ENCODE measurements around the gene CLIP4. TPM values are rescaled to one million over a fixed set of nuclear protein-coding genes. Genes with fewer than 3 reads are reported as not detected.

Gene CLIP4
- polyA plus RNA-seq, 1 of the 3 experiments (the other 2 are of a cell fraction): 12.7 TPM

DNA sequence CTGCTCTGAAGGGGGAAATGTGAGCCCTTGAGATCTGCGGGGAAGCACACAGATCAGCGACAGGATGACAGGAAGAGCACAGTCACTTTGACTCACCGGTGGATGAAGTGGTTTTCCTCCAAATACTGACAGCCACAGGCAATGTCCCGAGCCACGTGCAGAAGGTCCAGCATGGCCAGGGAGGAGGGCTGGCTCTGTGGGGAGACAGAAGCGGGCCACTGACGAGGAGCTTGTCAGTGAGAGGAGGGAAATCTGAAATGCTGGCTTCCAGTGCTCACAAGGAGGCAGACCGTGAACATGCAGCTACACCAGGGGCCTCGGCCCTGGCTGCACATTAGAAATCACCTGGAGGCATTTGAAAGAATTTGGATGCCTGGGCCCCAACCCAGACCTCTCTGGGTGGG, 98.7 kb downstream of the CLIP4 start:
- CTCF ChIA-PET: interaction anchor here (0.5 to 1.4 kb wide), 5 partner anchors 12 to 419 kb away, joined by 3 to 8 read pairs (median 3); no protein-coding TSS in a partner anchor
- POLR2A ChIA-PET: interaction anchor here (0.8 kb wide), 1 partner anchor 12 kb away, joined by 9 read pairs; no protein-coding TSS in a partner anchor

DNA sequence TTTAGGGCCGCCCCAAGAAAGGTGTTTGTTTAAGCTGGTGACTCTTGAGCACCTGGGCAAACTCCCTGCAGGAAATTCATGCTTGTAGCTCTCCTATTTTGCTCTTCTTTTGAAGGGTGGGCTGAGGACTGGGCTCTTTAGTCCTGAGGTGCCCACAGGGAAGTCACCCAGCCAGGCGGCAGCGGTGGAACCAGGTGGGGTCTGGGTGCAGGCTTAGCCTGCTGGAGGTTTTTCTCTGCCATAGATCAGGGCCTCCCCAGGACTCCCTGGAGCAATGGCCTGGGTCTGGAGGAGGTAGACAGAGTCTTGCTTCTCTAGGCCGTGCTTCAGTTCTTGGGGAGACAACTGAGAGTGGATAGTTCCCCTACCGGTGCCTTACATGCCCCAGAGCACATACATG, 99.9 kb downstream of the CLIP4 start:
- H3K4me1 ChIP-seq (ENCODE audit: control insufficient read depth in 1 of 2, insufficient read depth in 2 of 2, low read depth in 1 of 2, low read length in 1 of 2): peaks cover 0 to 9% of the 10 kb centered on the region in 2 experiments; a peak in 2 of 4 replicates
- no peak overlapping the region for H2AFZ ChIP-seq (ENCODE audit: low read depth)
- H3F3A ChIP-seq (replicated peaks; ENCODE audit: insufficient read depth): no peaks in the 10 kb centered on the region
- no peaks in the 10 kb centered on the region for H4K20me1 ChIP-seq (ENCODE audit: insufficient read depth)
- H3K9me2 ChIP-seq: no peaks in the 10 kb centered on the region
- H3K79me2 ChIP-seq (ENCODE audit: insufficient read depth): no peaks in the 10 kb centered on the region
- ChIA-PET CTCF (no interaction called here), POLR2A (no interaction called here)
- H3K27ac ChIP-seq (ENCODE audit: low read depth in 2 of 2, low read length in 1 of 2): no peak overlapping the region
- H3K4me3 ChIP-seq (ENCODE audit: low read depth in 2 of 2, low read length in 1 of 2): no peak overlapping the region
- H3K27me3 ChIP-seq (ENCODE audit: insufficient read depth): no peaks in the 10 kb centered on the region
- WGBS (ENCODE audit: low lambda C conversion rate): 83% methylated on average over 5 of the region's 5 CpGs
- no peak for TF ChIP-seq RCOR1 (IDR thresholded peaks at IDR 0.05; ENCODE audit: low read length)
- TF ChIP-seq, protein P1, sequence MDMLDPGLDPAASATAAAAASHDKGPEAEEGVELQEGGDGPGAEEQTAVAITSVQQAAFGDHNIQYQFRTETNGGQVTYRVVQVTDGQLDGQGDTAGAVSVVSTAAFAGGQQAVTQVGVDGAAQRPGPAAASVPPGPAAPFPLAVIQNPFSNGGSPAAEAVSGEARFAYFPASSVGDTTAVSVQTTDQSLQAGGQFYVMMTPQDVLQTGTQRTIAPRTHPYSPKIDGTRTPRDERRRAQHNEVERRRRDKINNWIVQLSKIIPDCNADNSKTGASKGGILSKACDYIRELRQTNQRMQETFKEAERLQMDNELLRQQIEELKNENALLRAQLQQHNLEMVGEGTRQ (IDR thresholded peaks at IDR 0.05; ENCODE audit: borderline replicate concordance, low read depth, low read length): no peak
- TF ChIP-seq, protein P2, sequence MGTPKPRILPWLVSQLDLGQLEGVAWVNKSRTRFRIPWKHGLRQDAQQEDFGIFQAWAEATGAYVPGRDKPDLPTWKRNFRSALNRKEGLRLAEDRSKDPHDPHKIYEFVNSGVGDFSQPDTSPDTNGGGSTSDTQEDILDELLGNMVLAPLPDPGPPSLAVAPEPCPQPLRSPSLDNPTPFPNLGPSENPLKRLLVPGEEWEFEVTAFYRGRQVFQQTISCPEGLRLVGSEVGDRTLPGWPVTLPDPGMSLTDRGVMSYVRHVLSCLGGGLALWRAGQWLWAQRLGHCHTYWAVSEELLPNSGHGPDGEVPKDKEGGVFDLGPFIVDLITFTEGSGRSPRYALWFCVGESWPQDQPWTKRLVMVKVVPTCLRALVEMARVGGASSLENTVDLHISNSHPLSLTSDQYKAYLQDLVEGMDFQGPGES (IDR thresholded peaks at IDR 0.05; ENCODE audit: low read depth, low read length): no peak
- no peak for TF ChIP-seq YY1 (IDR thresholded peaks at IDR 0.05; ENCODE audit: low read depth)
- H3K36me3 ChIP-seq (replicated peaks in 1 of 2; ENCODE audit: control insufficient read depth in 1 of 2, insufficient read depth in 2 of 2, low read length in 1 of 2): peaks cover 0 to 5% of the 10 kb centered on the region in 2 experiments
- no peak overlapping the region for H3K4me2 ChIP-seq
- no peaks in the 10 kb centered on the region for H3K9me3 ChIP-seq
- H3K9ac ChIP-seq: no peak overlapping the region
- peak; percentile 7 for DNase-seq

More for the DNA sequence above, 98.7 kb downstream of the CLIP4 start:
- no peaks in the 10 kb centered on the region for H3F3A ChIP-seq (replicated peaks; ENCODE audit: insufficient read depth)
- H3K9ac ChIP-seq: no peak overlapping the region
- no peaks in the 10 kb centered on the region for H3K27me3 ChIP-seq (ENCODE audit: insufficient read depth)
- H3K4me1 ChIP-seq (ENCODE audit: control insufficient read depth in 1 of 2, insufficient read depth in 2 of 2, low read depth in 1 of 2, low read length in 1 of 2): peaks cover 0 to 10% of the 10 kb centered on the region in 2 experiments; a peak in 2 of 4 replicates
- no peak for TF ChIP-seq GATA2 (CRISPR knock-in tag; IDR thresholded peaks at IDR 0.05)
- TF ChIP-seq FOSL2 (IDR thresholded peaks at IDR 0.05; ENCODE audit: borderline replicate concordance, low read depth): no peak
- TF ChIP-seq EZH2phosphoT487 (IDR thresholded peaks at IDR 0.05; ENCODE audit: borderline replicate concordance, low read depth): no peak
- TF ChIP-seq, protein P1 (IDR thresholded peaks at IDR 0.05; ENCODE audit: borderline replicate concordance, low read depth, low read length): no peak
- TF ChIP-seq, protein P2 (IDR thresholded peaks at IDR 0.05; ENCODE audit: low read depth, low read length): no peak
- TF ChIP-seq NFIC (IDR thresholded peaks at IDR 0.05; ENCODE audit: borderline replicate concordance): no peak
- TF ChIP-seq POLR2AphosphoS5 (IDR thresholded peaks at IDR 0.05; ENCODE audit: low read depth, low read length): no peak
- TF ChIP-seq FOXM1 (IDR thresholded peaks at IDR 0.05; ENCODE audit: low read depth): no peak
- TF ChIP-seq, protein P3, sequence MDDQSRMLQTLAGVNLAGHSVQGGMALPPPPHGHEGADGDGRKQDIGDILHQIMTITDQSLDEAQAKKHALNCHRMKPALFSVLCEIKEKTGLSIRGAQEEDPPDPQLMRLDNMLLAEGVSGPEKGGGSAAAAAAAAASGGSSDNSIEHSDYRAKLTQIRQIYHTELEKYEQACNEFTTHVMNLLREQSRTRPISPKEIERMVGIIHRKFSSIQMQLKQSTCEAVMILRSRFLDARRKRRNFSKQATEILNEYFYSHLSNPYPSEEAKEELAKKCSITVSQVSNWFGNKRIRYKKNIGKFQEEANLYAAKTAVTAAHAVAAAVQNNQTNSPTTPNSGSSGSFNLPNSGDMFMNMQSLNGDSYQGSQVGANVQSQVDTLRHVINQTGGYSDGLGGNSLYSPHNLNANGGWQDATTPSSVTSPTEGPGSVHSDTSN (IDR thresholded peaks at IDR 0.05): peak; percentile 50
- H3K79me2 ChIP-seq (ENCODE audit: insufficient read depth): no peaks in the 10 kb centered on the region
- no peaks in the 10 kb centered on the region for H3K9me3 ChIP-seq
- DNase-seq: no peak
- no peak overlapping the region for H2AFZ ChIP-seq (ENCODE audit: low read depth)
- no peak overlapping the region for H3K4me3 ChIP-seq (ENCODE audit: low read depth in 2 of 2, low read length in 1 of 2)
- H3K4me2 ChIP-seq: no peak overlapping the region
- no peaks in the 10 kb centered on the region for H3K9me2 ChIP-seq
- 41% methylated on average over 9 of the region's 9 CpGs for WGBS (ENCODE audit: low lambda C conversion rate)
- no peaks in the 10 kb centered on the region for H4K20me1 ChIP-seq (ENCODE audit: insufficient read depth)
- H3K36me3 ChIP-seq (replicated peaks in 1 of 2; ENCODE audit: control insufficient read depth in 1 of 2, insufficient read depth in 2 of 2, low read length in 1 of 2): peaks cover 0 to 5% of the 10 kb centered on the region in 2 experiments
- no peak overlapping the region for H3K27ac ChIP-seq (ENCODE audit: low read depth in 2 of 2, low read length in 1 of 2)

Data from SK-N-SH (cell line).